ENCODE measurements around the gene ACSM6. TPM values are rescaled to one million over a fixed set of nuclear protein-coding genes. Genes with fewer than 3 reads are reported as not detected.

Gene ACSM6
- total and polyA plus RNA-seq, 8 donors: 0.51 to 4.3 (median 1.6) TPM

DNA sequence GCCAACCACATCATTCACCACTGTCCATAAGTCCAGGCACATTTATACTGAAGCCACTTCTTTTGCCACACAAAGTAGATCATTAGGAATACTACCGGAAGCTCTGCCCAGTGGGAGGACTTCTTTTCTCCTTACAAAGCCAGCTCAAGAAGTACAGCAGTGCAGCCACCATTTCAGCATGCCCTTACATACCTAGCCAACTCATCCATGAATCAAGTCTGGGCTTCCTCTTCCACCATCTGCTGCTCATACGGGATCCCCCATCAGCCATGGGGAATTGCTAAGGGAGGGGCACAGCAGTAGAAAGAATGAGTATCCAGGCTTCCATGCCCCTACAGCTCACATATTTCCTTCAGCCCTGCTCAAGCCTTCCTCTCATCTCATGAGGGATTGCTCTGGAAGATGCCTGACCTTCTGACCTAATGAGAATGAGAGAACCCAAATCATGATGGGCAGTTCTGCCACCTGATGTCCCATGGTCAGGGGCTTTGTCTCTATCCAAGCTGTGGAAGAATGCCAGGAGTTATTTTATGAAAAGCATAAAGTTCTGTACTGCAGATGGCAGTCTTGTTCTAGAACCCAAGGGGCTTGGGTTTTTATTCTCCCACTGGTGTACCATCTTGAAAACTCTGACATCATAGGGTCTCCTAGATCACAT is 39.5 kb downstream of the ACSM6 start:
- no peak for DNase-seq
- Histone ChIP-seq H3K4me3 (no peak overlapping the region), H3K27ac (no peak overlapping the region), H3K9me3 (no peaks in the 10 kb centered on the region), H3K36me3 (peaks cover 0 to 30% (median 0%) of the 10 kb centered on the region in 3 donors), H3K27me3 (no peaks in the 10 kb centered on the region), H3K4me1 (no peaks in the 10 kb centered on the region)
- TF ChIP-seq, protein P1, sequence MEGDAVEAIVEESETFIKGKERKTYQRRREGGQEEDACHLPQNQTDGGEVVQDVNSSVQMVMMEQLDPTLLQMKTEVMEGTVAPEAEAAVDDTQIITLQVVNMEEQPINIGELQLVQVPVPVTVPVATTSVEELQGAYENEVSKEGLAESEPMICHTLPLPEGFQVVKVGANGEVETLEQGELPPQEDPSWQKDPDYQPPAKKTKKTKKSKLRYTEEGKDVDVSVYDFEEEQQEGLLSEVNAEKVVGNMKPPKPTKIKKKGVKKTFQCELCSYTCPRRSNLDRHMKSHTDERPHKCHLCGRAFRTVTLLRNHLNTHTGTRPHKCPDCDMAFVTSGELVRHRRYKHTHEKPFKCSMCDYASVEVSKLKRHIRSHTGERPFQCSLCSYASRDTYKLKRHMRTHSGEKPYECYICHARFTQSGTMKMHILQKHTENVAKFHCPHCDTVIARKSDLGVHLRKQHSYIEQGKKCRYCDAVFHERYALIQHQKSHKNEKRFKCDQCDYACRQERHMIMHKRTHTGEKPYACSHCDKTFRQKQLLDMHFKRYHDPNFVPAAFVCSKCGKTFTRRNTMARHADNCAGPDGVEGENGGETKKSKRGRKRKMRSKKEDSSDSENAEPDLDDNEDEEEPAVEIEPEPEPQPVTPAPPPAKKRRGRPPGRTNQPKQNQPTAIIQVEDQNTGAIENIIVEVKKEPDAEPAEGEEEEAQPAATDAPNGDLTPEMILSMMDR (IDR thresholded peaks at IDR 0.05): no peak
- 88 to 92% methylated on average over 2 of the region's 2 CpGs for WGBS, 2 donors
- no peak for FAIRE-seq
- ATAC-seq: no peak
- intact Hi-C loops (cut with DNase I): no loop called here

DNA sequence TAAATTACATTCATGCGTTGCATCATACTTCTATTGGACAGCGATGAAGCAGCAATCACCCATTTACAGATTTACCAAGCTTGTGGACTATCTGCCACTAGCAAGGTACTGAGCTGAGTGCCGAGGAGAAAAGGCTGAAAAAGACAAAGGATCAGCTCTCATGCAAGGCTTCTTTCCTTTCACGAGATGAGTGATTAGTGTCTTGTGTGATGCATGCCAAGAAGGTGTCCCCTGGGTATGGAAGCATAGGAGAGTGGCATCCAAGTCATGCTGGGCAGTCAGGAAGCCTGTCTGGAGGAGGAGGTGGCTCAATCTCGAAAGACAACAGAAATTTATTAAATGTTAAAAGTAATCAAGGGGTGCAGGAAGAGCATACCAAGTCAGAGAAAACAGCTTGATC is 40.9 kb downstream of the ACSM6 start:
- ATAC-seq (no peak), FAIRE-seq (no peak), DNase-seq (no peak)
- intact Hi-C loops (cut with DNase I): no loop called here
- no peaks in the 10 kb centered on the region for H3K27me3 ChIP-seq
- H3K9me3 ChIP-seq: no peaks in the 10 kb centered on the region
- H3K36me3 ChIP-seq: peaks cover 0 to 31% (median 0%) of the 10 kb centered on the region in 3 donors
- no peak overlapping the region for H3K27ac ChIP-seq
- H3K4me1 ChIP-seq: no peaks in the 10 kb centered on the region
- no peak overlapping the region for H3K4me3 ChIP-seq
- TF ChIP-seq, protein P1 (IDR thresholded peaks at IDR 0.05): no peak
- WGBS, 2 donors: 83 to 86% methylated on average over 5 of the region's 5 CpGs

GRCh38 chr10:95235676-95236067 is 41.6 kb downstream of the ACSM6 start:
- FAIRE-seq (no peak), DNase-seq (no peak), ATAC-seq (no peak)
- Histone ChIP-seq H3K27me3 (no peaks in the 10 kb centered on the region), H3K27ac (no peak overlapping the region), H3K4me1 (no peaks in the 10 kb centered on the region), H3K9me3 (no peaks in the 10 kb centered on the region), H3K36me3 (peaks cover 0 to 38% (median 0%) of the 10 kb centered on the region in 3 donors), H3K4me3 (no peak overlapping the region)
- 88 to 93% methylated on average over 3 of the region's 3 CpGs for WGBS, 2 donors
- TF ChIP-seq, protein P1 (IDR thresholded peaks at IDR 0.05): no peak
- intact Hi-C loops (cut with DNase I): no loop called here

DNA sequence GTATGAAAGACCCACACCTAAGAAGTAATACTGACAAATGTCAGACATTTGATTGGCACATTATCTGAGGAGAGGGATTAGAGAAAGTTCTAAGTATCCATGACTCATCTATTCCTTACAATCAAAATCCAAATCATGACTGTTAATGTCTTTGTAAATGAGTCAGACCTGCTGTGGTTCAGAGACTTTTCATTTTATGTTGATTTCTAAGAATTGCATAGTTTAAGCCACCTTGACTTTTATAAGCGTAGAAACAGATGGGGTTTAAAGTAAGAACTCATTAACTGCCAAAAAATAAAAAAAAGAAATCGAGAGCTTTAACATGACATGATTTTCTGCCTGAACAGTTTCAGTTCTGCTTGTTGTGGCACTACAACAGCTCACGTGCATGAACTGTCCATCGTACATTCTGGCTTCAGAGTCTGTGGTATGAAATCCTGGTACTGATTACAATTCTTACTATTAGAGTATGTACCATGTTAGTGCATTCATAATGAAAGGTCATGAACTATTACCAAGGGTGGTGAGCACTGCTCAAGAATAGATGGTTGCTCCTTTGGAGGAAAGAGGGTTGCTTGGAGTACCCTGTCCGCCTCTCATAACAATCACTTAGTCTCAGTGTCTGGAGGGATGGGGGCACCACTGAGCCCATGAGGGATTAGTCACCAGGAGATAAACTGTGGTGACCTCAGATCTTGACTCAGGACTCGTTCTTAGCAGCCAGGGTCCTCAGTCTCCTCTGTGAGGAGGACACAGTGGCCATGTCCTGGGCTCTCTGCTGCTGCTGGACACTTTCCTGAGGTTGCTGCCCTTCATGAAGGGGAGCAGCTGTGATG is 42.2 kb downstream of the ACSM6 start:
- 77 to 88% methylated on average over 6 of the region's 6 CpGs for WGBS, 2 donors
- no peaks in the 10 kb centered on the region for H3K4me1 ChIP-seq
- intact Hi-C loops (cut with DNase I): no loop called here
- TF ChIP-seq, protein P1 (IDR thresholded peaks at IDR 0.05): no peak
- no peaks in the 10 kb centered on the region for H3K9me3 ChIP-seq
- no peak overlapping the region for H3K27ac ChIP-seq
- no peaks in the 10 kb centered on the region for H3K27me3 ChIP-seq
- FAIRE-seq: no peak
- no peak for DNase-seq
- ATAC-seq: peak in 1 of 4 donors; percentile 18
- H3K4me3 ChIP-seq: no peak overlapping the region
- H3K36me3 ChIP-seq: peaks cover 0 to 38% (median 0%) of the 10 kb centered on the region in 3 donors

All from pancreas (tissue), 10 donors.